C4-2B (cell line): Measurements from ENCODE around the gene ZFX.

Experiments
- H3K27ac ChIP-seq: fragments of 450-650 bp; 2 replicates; pipeline ENCODE4 v1.5.1; 2017
- CTCF ChIP-seq: fragments of 450-650 bp; conservative IDR thresholded peaks from 2 replicates; pipeline ENCODE4 v1.5.1; 2017; ENCODE audit warnings: mild to moderate bottlenecking
- ZFX ChIP-seq: fragments of 450-650 bp; IDR thresholded peaks from 2 replicates; pipeline ENCODE4 v1.6.1; 2017

The ZFX gene

GRCh38 chrX:24242649-24243175 is 93.2 kb downstream of the ZFX start:
- TF ChIP-seq ZFX: no peak
- no peak overlapping the region for H3K27ac ChIP-seq

GRCh38 chrX:24243188-24243587 is 93.7 kb downstream of the ZFX start:
- TF ChIP-seq ZFX (no peak), CTCF (no peak)
- H3K27ac ChIP-seq: no peak overlapping the region

- no peak overlapping the region for H3K27ac ChIP-seq
- TF ChIP-seq CTCF (no peak), ZFX (no peak)
Observed at GRCh38 chrX:24243692-24244091, 94.2 kb downstream of the ZFX start.

GRCh38 chrX:24245202-24245601 is 95.7 kb downstream of the ZFX start:
- TF ChIP-seq ZFX (no peak), CTCF (no peak)
- no peak overlapping the region for H3K27ac ChIP-seq

- no peak for TF ChIP-seq CTCF
- TF ChIP-seq ZFX: no peak
- no peak overlapping the region for H3K27ac ChIP-seq
Observed at GRCh38 chrX:24248042-24248441, 98.5 kb downstream of the ZFX start.

- H3K27ac ChIP-seq: no peak overlapping the region
- TF ChIP-seq ZFX (no peak), CTCF (no peak)
Observed at GRCh38 chrX:24253030-24253429, 103.5 kb downstream of the ZFX start.

- no peak for TF ChIP-seq CTCF
- no peak for TF ChIP-seq ZFX
- H3K27ac ChIP-seq: no peak overlapping the region
Observed at GRCh38 chrX:24253469-24253868, 103.9 kb downstream of the ZFX start.

- no peak overlapping the region for H3K27ac ChIP-seq
- no peak for TF ChIP-seq CTCF
- TF ChIP-seq ZFX: no peak
Observed at GRCh38 chrX:24257011-24257410, 107.5 kb downstream of the ZFX start.
